Measurements from ENCODE around the gene NUTM1. TPM values are rescaled to one million over a fixed set of nuclear protein-coding genes. Genes with fewer than 3 reads are reported as not detected.

Gene NUTM1
- total and polyA plus RNA-seq, 2 donors (not counting 1 experiment from before 2014, with no cell fraction given), result not detected

GRCh38 chr15:34337557-34338306 is 5.4 kb upstream of the NUTM1 start, which contains the start of gene SLC12A6:
SLC12A6 (minus strand) TSS chr15:34337781; CDS start chr15:34336680, 1,101 bp downstream.
- no peaks in the 10 kb centered on the region for H4K20me1 ChIP-seq (ENCODE audit: control insufficient read depth, insufficient read depth, low read length, poor library complexity, severe bottlenecking)
- peak within 1 kb of the TSS; percentile 80 for H2AFZ ChIP-seq (ENCODE audit: insufficient read depth, low read depth, low read length, poor library complexity, severe bottlenecking)
- peak within 1 kb of the TSS; percentile 98 for H3K9ac ChIP-seq (ENCODE audit: low read length)
- POLR2A ChIA-PET, result interaction anchor here (0.5 to 2.2 kb wide), 4 partner anchors 9 to 285 kb away, joined by 3 to 21 read pairs (median 8); partner anchors contain the start of gene LPCAT4
- Mint-ChIP-seq H3K4me3 (peak within 1 kb of the TSS; percentile 100), H3K27ac (peak within 1 kb of the TSS; percentile 99), H3K27me3 (no peaks in the 10 kb centered on the region), H3K9me3 (ENCODE audit: insufficient read depth) (no peaks in the 10 kb centered on the region), H3K4me1 (peaks cover 48% of the 10 kb centered on the region)
- DNase-seq (peak; percentile 97), ATAC-seq (ENCODE audit: low read depth) (peak; percentile 84)
- CTCF ChIA-PET, result interaction anchor here (0.6 to 5.3 kb wide), 9 partner anchors 8 to 250 kb away, joined by 3 to 37 read pairs (median 3); partner anchors contain the start of gene LPCAT4
- no peaks in the 10 kb centered on the region for H3K27me3 ChIP-seq (replicated peaks in 1 of 4; ENCODE audit: control extremely low read depth in 1 of 4, control insufficient read depth in 3 of 4, insufficient read depth in 4 of 4, low read length in 3 of 4)
- H3K36me3 ChIP-seq (replicated peaks in 1 of 2; ENCODE audit: control extremely low read depth in 1 of 2, control insufficient read depth in 1 of 2, extremely low read depth in 1 of 2, insufficient read depth in 2 of 2, low read length in 1 of 2), result peaks cover 0 to 26% of the 10 kb centered on the region in 2 experiments
- intact Hi-C loops (cut with micrococcal nuclease), result loop anchor here (1.0 to 10.0 kb wide), 6 partner anchors 30 to 647 kb away; partner anchors contain the start of genes AVEN, EMC4, KATNBL1 and LPCAT4
- H3K79me2 ChIP-seq (ENCODE audit: control insufficient read depth, insufficient read depth, low read length), result peaks cover 98% of the 10 kb centered on the region
- H3K27ac ChIP-seq (ENCODE audit: low read length in 2 of 2), result peak within 1 kb of the TSS; percentile 87 to 93
- H3K4me3 ChIP-seq (ENCODE audit: control extremely low read depth in 1 of 5, extremely low read depth in 1 of 5, insufficient read depth in 1 of 5, low read depth in 2 of 5, low read length in 4 of 5), result peak within 1 kb of the TSS; percentile 96 to 98 (median 97)
- WGBS (ENCODE audit: insufficient coverage), result under 1% methylated on average over 76 of the region's 78 CpGs
- TF ChIP-seq CTCF (IDR thresholded peaks at IDR 0.05) (no peak), EZH2 (IDR thresholded peaks at IDR 0.05; ENCODE audit: borderline replicate concordance, insufficient read depth, low read depth, low read length, poor library complexity, severe bottlenecking) (no peak)
- peaks cover 34 to 37% of the 10 kb centered on the region in 2 donors for H3K4me1 ChIP-seq (ENCODE audit: control insufficient read depth in 2 of 2, insufficient read depth in 2 of 2, low read length in 2 of 2)
- peak within 1 kb of the TSS; percentile 85 for H3K4me2 ChIP-seq (replicated peaks; ENCODE audit: low read depth, low read length, poor library complexity, severe bottlenecking)
- H3K9me3 ChIP-seq (ENCODE audit: control extremely low read depth in 1 of 3, control insufficient read depth in 2 of 3, insufficient read depth in 1 of 3, low read length in 2 of 3), result no peaks in the 10 kb centered on the region

All from B cell (primary cell).